H1 (cell line): ENCODE measurements around the gene ACOX1.

Experiments
- EP300 ChIP-seq, 2 experiments: IDR thresholded peaks; 1 replicate in 1 of 2; 2 replicates in 1 of 2; pipeline ENCODE4 v1.6.1; 2011 to 2012; ENCODE audit warnings: low read depth in 2 of 2, low read length in 2 of 2, mild to moderate bottlenecking in 2 of 2, borderline replicate concordance in 1 of 2, inconsistent platforms in 1 of 2, moderate library complexity in 1 of 2
- GABPA ChIP-seq: IDR thresholded peaks from 2 replicates; pipeline ENCODE4 v1.6.1; 2011; ENCODE audit warnings: mild to moderate bottlenecking, low read length, moderate library complexity, borderline replicate concordance; ENCODE audit not compliant: insufficient read depth
- TF ChIP-seq, protein P1 (sequence below): IDR thresholded peaks from 2 replicates; pipeline ENCODE4 v1.6.1; 2011; ENCODE audit warnings: low read depth, mild to moderate bottlenecking, low read length; ENCODE audit not compliant: insufficient read depth

DNA sequence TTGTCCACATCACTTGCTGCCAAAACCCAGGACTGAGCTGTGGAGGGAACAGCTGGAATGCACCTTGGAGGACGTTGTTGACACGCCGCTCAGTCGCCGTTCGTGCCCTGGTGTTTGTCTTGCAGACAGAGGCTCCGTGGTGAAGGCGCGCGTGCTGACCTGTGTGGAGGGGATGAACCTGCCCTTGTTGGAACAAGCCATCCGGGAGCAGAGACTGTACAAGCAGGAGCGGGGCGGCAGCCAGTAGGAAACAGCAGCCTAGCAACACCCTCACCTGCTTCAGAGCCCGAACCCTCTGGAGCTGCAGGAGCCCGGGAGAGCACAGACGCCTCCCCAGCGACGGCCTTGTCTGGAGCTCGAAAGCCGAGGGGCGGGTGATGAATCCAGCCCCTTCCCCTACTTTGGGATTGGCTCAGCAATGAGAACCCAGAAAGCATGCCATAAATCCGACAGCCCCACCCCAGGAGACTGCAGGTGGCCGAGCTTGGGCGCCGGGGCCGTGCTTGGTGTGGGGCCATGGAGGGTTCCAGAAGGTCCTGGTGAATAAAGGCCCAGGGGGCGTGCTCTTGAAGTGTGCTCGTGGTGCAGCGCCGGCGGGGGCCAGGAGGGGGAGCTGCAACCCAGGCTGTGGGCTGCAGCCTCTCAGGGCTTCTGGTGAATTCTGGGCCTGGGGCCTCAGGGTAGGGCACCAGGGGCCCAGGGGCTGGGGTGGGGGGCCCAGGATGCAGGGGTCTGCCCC lies 21.2 kb upstream of the ACOX1 start:
- TF ChIP-seq, protein P1, sequence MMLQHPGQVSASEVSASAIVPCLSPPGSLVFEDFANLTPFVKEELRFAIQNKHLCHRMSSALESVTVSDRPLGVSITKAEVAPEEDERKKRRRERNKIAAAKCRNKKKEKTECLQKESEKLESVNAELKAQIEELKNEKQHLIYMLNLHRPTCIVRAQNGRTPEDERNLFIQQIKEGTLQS = no peak
- TF ChIP-seq GABPA (0 out of 2 replicates have a peak, but pooled peaks have one; percentile 9), EP300 (IDR thresholded peaks at IDR 0.05; ENCODE audit: borderline replicate concordance in 1 of 2, low read depth in 2 of 2, low read length in 2 of 2) (no peak)
